GM18505 (cell line): ENCODE data around the gene GDPD5.

Experiments
- ATAC-seq: cut with Tn5 transposase; IDR thresholded peaks from one replicate; pipeline ENCODE4 v1.9.1; 2021; ENCODE audit not compliant: unreplicated experiment
- POLR2A ChIP-seq: IDR thresholded peaks from 4 replicates; pipeline ENCODE4 v1.6.1; 2011; ENCODE audit warnings: borderline replicate concordance; ENCODE audit not compliant: insufficient read depth, insufficient read length; ENCODE audit errors: extremely low read depth

Gene GDPD5

GRCh38 chr11:75478783-75479596 is 46.8 kb downstream of the GDPD5 start:
- no peak for TF ChIP-seq POLR2A
- ATAC-seq, result no peak

- TF ChIP-seq POLR2A, result no peak
Measured at GRCh38 chr11:75477614-75477935, 48.2 kb downstream of the GDPD5 start.

GRCh38 chr11:75476739-75477613 is 48.8 kb downstream of the GDPD5 start:
- no peak for ATAC-seq
- TF ChIP-seq POLR2A, result no peak

More at GRCh38 chr11:75477614-75477935, 48.2 kb downstream of the GDPD5 start:
- no peak for ATAC-seq

GRCh38 chr11:75475767-75476650 is 49.7 kb downstream of the GDPD5 start:
- no peak for ATAC-seq
- TF ChIP-seq POLR2A, result no peak

- ATAC-seq, result no peak
- no peak for TF ChIP-seq POLR2A
Measured at GRCh38 chr11:75474878-75475766, 50.6 kb downstream of the GDPD5 start.

GRCh38 chr11:75474240-75474639 is 51.5 kb downstream of the GDPD5 start:
- no peak for TF ChIP-seq POLR2A
- ATAC-seq, result no peak

GRCh38 chr11:75473684-75474083 is 52.1 kb downstream of the GDPD5 start:
- no peak for ATAC-seq
- TF ChIP-seq POLR2A, result no peak

GRCh38 chr11:75472081-75472732 is 53.5 kb downstream of the GDPD5 start:
- no peak for ATAC-seq
- no peak for TF ChIP-seq POLR2A

GRCh38 chr11:75471176-75471973 is 54.4 kb downstream of the GDPD5 start:
- ATAC-seq, result no peak
- no peak for TF ChIP-seq POLR2A

- no peak for TF ChIP-seq POLR2A
- ATAC-seq, result no peak
Measured at GRCh38 chr11:75470476-75471080, 55.2 kb downstream of the GDPD5 start.
